GM12878 (cell line): ENCODE results near the gene PDZRN4.

Source experiments
- BCL11A ChIP-seq: IDR thresholded peaks from 2 replicates; pipeline ENCODE4 v1.6.1; 2011; ENCODE audit warnings: low read depth, low read length
- CBX3 ChIP-seq: fragments of 200-600 bp; sonication (generic); IDR thresholded peaks from 2 replicates; pipeline ENCODE4 v1.6.1; 2016; ENCODE audit warnings: low read depth, borderline replicate concordance
- CEBPB ChIP-seq, 2 experiments: fragments of 150-350 bp in 1 of 2; IDR thresholded peaks; 2 replicates each; pipeline ENCODE4 v1.6.1; 2012 to 2014; ENCODE audit warnings: low read depth in 2 of 2, low read length in 2 of 2, borderline replicate concordance in 1 of 2, inconsistent platforms in 1 of 2
- ESRRA ChIP-seq: IDR thresholded peaks from 2 replicates; pipeline ENCODE4 v1.6.1; 2012; ENCODE audit warnings: mild to moderate bottlenecking, low read length, improper control_type of control experiment
- EZH2 ChIP-seq: IDR thresholded peaks from 2 replicates; pipeline ENCODE4 v1.6.1; 2012; ENCODE audit warnings: low read depth, mild to moderate bottlenecking, control low read depth, inconsistent platforms, low read length, borderline replicate concordance; ENCODE audit not compliant: control insufficient read depth
- POLR2A ChIP-seq: IDR thresholded peaks from 2 replicates; pipeline ENCODE4 v1.6.1; 2011; ENCODE audit warnings: low read depth, mild to moderate bottlenecking, low read length
- POLR2AphosphoS5 ChIP-seq: IDR thresholded peaks from 2 replicates; pipeline ENCODE4 v1.6.1; 2011; ENCODE audit warnings: mild to moderate bottlenecking, low read length, inconsistent platforms
- RAD21 ChIP-seq: IDR thresholded peaks from 2 replicates; pipeline ENCODE4 v1.6.1; 2011; ENCODE audit warnings: mild to moderate bottlenecking, low read depth, low read length, moderate library complexity; ENCODE audit not compliant: insufficient read depth
- TCF7 ChIP-seq: IDR thresholded peaks from 2 replicates; pipeline ENCODE4 v1.6.1; 2014; ENCODE audit warnings: antibody characterized with exemption, borderline replicate concordance
- USF2 ChIP-seq: IDR thresholded peaks from 2 replicates; pipeline ENCODE4 v1.6.1; 2011; ENCODE audit warnings: low read depth, low read length, improper control_type of control experiment, borderline replicate concordance
- TF ChIP-seq, protein P1 (sequence below): IDR thresholded peaks from 2 replicates; pipeline ENCODE4 v1.6.1; 2012; ENCODE audit warnings: low read depth, low read length, improper control_type of control experiment
- TF ChIP-seq, protein P2 (sequence below): IDR thresholded peaks from 2 replicates; pipeline ENCODE4 v1.6.1; 2011; ENCODE audit warnings: low read depth, mild to moderate bottlenecking, low read length, moderate library complexity, borderline replicate concordance; ENCODE audit errors: extremely low read depth

- TF ChIP-seq POLR2A: no peak
- TF ChIP-seq USF2: no peak
- TF ChIP-seq POLR2AphosphoS5: no peak
- TF ChIP-seq, protein P1, sequence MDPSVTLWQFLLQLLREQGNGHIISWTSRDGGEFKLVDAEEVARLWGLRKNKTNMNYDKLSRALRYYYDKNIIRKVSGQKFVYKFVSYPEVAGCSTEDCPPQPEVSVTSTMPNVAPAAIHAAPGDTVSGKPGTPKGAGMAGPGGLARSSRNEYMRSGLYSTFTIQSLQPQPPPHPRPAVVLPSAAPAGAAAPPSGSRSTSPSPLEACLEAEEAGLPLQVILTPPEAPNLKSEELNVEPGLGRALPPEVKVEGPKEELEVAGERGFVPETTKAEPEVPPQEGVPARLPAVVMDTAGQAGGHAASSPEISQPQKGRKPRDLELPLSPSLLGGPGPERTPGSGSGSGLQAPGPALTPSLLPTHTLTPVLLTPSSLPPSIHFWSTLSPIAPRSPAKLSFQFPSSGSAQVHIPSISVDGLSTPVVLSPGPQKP: no peak
- TF ChIP-seq, protein P2, sequence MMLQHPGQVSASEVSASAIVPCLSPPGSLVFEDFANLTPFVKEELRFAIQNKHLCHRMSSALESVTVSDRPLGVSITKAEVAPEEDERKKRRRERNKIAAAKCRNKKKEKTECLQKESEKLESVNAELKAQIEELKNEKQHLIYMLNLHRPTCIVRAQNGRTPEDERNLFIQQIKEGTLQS: no peak
- no peak for TF ChIP-seq RAD21
- no peak for TF ChIP-seq CEBPB (IDR thresholded peaks at IDR 0.05; ENCODE audit: borderline replicate concordance in 1 of 2, low read depth in 2 of 2, low read length in 2 of 2)
- no peak for TF ChIP-seq CBX3
- TF ChIP-seq TCF7: no peak
- no peak for TF ChIP-seq ESRRA
- TF ChIP-seq EZH2: no peak
- TF ChIP-seq BCL11A: no peak
Measured at GRCh38 chr12:41509271-41510055, 321.3 kb downstream of the PDZRN4 start.
